ENCODE results near the gene RRP7A. TPM values are rescaled to one million over a fixed set of nuclear protein-coding genes. Genes with fewer than 3 reads are reported as not detected.
"Not testable (repeated sequence)": the region's sequence is repeated elsewhere in the genome, so short reads cannot be mapped to it uniquely, and the experiment has no call there.

RRP7A gene
- total and polyA plus RNA-seq, 2 of the 13 experiments (the other 11 are each of a cell fraction or from before 2014, with no cell fraction given) = 15.3 to 41.6 TPM

DNA sequence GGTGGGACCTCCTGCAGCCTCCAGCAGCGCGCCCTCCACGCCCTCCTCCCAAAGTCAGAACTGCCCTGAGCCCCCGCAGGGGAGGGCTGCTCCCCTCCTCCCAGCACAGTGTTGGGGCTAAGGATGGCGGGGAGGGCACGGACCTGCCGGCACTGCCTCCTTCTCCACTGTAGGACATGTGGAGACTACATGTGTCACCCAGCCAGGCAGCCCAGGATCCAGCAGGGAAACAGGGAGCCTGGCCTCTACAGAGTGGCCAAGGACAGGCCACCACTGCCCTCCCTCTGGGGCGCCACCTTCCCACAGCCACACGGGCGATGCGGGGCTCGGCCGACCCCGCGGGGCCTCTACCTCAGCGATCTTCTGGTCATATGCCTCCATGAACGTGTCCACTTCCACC, 5.3 kb downstream of the RRP7A start:
- POLR2A ChIA-PET = interaction anchor here (0.7 kb wide), 1 partner anchor 61 kb away, joined by 3 read pairs; no protein-coding TSS in a partner anchor
- not testable (repeated sequence) for H3K9ac ChIP-seq (ENCODE audit: insufficient read depth, low read depth, low read length)
- 94% methylated on average over 8 of the region's 17 CpGs for WGBS (ENCODE audit: low lambda C conversion rate)

DNA sequence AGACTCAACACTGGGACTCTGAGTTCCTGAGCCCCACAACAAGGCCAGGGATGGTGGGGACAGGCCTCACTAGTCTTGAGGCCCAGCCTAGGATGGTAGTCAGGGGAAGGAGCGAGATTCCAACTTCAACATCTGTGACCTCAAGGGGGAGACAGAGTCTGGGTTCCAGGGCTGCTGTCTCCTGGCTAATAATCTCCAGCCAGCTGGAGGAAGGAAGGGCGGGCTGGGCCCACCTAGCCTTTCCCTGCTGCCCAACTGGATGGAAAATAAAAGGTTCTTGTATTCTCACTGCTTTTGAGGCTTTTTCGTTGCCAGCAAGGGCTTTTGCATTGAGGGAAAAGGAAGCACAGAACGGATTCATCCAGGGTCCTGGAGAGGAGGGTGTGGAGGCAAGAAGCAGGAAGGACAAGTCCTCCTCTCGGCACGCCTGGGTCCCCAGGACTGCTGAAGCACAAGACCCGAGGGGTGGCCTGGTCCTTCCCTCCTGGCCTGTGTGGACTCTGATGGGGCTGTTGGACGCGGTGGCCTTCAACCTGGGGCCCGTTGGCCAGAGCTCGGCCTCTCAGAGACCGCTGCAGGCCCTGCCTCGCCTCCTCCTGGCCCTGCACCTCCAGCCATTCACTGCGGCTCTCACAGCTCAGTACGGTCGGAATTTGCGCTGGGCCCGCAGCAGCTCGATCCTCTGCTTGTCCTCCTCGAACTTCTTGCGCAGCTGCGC, 7.2 kb downstream of the RRP7A start:
- in situ Hi-C loops (cut with HindIII; ENCODE audit: extremely low pct_ligation_motif_present, low pct_unique_long_range_greater_than_20kb) = not testable (repeated sequence)
- TSS peak; percentile 37 for BruUV-seq (replicated peaks)

More for the DNA sequence above, 5.3 kb downstream of the RRP7A start:
- H3K4me1 ChIP-seq (ENCODE audit: insufficient read depth, low read length) = peaks cover 26% of the 10 kb centered on the region
- CTCF ChIA-PET (ENCODE audit: low intra/inter-chr PET ratio, low total read pairs); H3K27me3 ChIP-seq (ENCODE audit: control insufficient read depth in 1 of 2, insufficient read depth in 2 of 2, low read length in 2 of 2); H4K20me1 ChIP-seq (ENCODE audit: insufficient read depth, low read length); DNase-seq (ENCODE audit: low spot score); in situ Hi-C loops (cut with HindIII; ENCODE audit: extremely low pct_ligation_motif_present, low pct_unique_long_range_greater_than_20kb); H3K27ac ChIP-seq (ENCODE audit: extremely low read length, insufficient read depth, low read length); H2AFZ ChIP-seq (ENCODE audit: low read length); H3K4me2 ChIP-seq (ENCODE audit: low read depth, low read length); H3K9me3 ChIP-seq (ENCODE audit: low read length); H3K36me3 ChIP-seq (replicated peaks in 1 of 2; ENCODE audit: control insufficient read depth in 1 of 2, insufficient read depth in 2 of 2, low read length in 2 of 2); ATAC-seq; BruUV-seq (replicated peaks); FAIRE-seq; H3K79me2 ChIP-seq (ENCODE audit: insufficient read depth, low read length); H3K4me3 ChIP-seq (replicated peaks in 1 of 3; ENCODE audit: insufficient read depth in 1 of 3, low read depth in 2 of 3, low read length in 3 of 3): not testable (repeated sequence)
- intact Hi-C loops (cut with micrococcal nuclease; ENCODE audit: unreplicated experiment) = loop anchor here (10.0 kb wide), 1 partner anchor 100 kb away; the partner anchor contains the start of gene POLDIP3

More for the DNA sequence above, 7.2 kb downstream of the RRP7A start:
- ATAC-seq (peak; percentile 58), FAIRE-seq (peak; percentile 72), DNase-seq (ENCODE audit: low spot score) (peak; percentile 31)
- peak; percentile 38; the same call in 1 of the 2 replicates for TF ChIP-seq RAD21 (CRISPR knock-in tag; IDR thresholded peaks at IDR 0.05)
- TF ChIP-seq, protein P1, sequence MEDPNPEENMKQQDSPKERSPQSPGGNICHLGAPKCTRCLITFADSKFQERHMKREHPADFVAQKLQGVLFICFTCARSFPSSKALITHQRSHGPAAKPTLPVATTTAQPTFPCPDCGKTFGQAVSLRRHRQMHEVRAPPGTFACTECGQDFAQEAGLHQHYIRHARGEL (CRISPR knock-in tag; IDR thresholded peaks at IDR 0.05) = peak; percentile 39; the same call in 1 of the 2 replicates
- peak; percentile 61 for TF ChIP-seq CTCF (CRISPR knock-in tag; IDR thresholded peaks at IDR 0.05)
- peak; percentile 25; the same call in 1 of the 2 replicates for TF ChIP-seq RBFOX2 (IDR thresholded peaks at IDR 0.05; ENCODE audit: low read depth, low read length)
- peak; percentile 69; the same call in 1 of the 2 replicates for TF ChIP-seq TFAP4 (IDR thresholded peaks at IDR 0.05; ENCODE audit: borderline replicate concordance, low read depth)
- peak; percentile 71 for TF ChIP-seq STAG1 (CRISPR knock-in tag; IDR thresholded peaks at IDR 0.05)
- CTCF ChIA-PET (ENCODE audit: low intra/inter-chr PET ratio, low total read pairs) = interaction anchor here (0.8 kb wide), 1 partner anchor 100 kb away, joined by 5 read pairs; no protein-coding TSS in a partner anchor
- not testable (repeated sequence) for H3K4me2 ChIP-seq (ENCODE audit: low read depth, low read length); H3K36me3 ChIP-seq (replicated peaks in 1 of 2; ENCODE audit: control insufficient read depth in 1 of 2, insufficient read depth in 2 of 2, low read length in 2 of 2); H4K20me1 ChIP-seq (ENCODE audit: insufficient read depth, low read length); H3K27ac ChIP-seq (ENCODE audit: extremely low read length, insufficient read depth, low read length); H3K27me3 ChIP-seq (ENCODE audit: control insufficient read depth in 1 of 2, insufficient read depth in 2 of 2, low read length in 2 of 2); H3K79me2 ChIP-seq (ENCODE audit: insufficient read depth, low read length); H3K4me3 ChIP-seq (replicated peaks in 1 of 3; ENCODE audit: insufficient read depth in 1 of 3, low read depth in 2 of 3, low read length in 3 of 3); H3K9me3 ChIP-seq (ENCODE audit: low read length); H2AFZ ChIP-seq (ENCODE audit: low read length); H3K9ac ChIP-seq (ENCODE audit: insufficient read depth, low read depth, low read length)
- H3K4me1 ChIP-seq (ENCODE audit: insufficient read depth, low read length) = peaks cover 19% of the 10 kb centered on the region
- intact Hi-C loops (cut with micrococcal nuclease; ENCODE audit: unreplicated experiment) = loop anchor here (10.0 kb wide), 1 partner anchor 102 kb away; the partner anchor contains the start of gene POLDIP3
- POLR2A ChIA-PET = interaction anchor here (0.8 kb wide), 1 partner anchor 8 kb away, joined by 4 read pairs; no protein-coding TSS in a partner anchor
- WGBS (ENCODE audit: low lambda C conversion rate) = 95% methylated on average over 14 of the region's 22 CpGs
